MM.1S (cell line): Measurements from ENCODE around the gene TRA2A.

Experiments used
- CTCF ChIP-seq: fragments of 300-600 bp; sonication (generic); IDR thresholded peaks from 2 replicates; pipeline ENCODE4 v1.5.1; 2016; ENCODE audit warnings: antibody characterized with exemption, low read length, mixed read lengths
- EZH2 ChIP-seq: fragments of 300-600 bp; sonication (generic); optimal IDR thresholded peaks from 2 replicates; pipeline ENCODE3; 2017; ENCODE audit warnings: low read depth, mild to moderate bottlenecking, antibody characterized with exemption, low read length, mixed read lengths
- EZH2phosphoT487 ChIP-seq: fragments of 300-600 bp; sonication (generic); IDR thresholded peaks from 2 replicates; pipeline ENCODE4 v1.6.1; 2018; ENCODE audit warnings: antibody characterized with exemption, low read length

DNA sequence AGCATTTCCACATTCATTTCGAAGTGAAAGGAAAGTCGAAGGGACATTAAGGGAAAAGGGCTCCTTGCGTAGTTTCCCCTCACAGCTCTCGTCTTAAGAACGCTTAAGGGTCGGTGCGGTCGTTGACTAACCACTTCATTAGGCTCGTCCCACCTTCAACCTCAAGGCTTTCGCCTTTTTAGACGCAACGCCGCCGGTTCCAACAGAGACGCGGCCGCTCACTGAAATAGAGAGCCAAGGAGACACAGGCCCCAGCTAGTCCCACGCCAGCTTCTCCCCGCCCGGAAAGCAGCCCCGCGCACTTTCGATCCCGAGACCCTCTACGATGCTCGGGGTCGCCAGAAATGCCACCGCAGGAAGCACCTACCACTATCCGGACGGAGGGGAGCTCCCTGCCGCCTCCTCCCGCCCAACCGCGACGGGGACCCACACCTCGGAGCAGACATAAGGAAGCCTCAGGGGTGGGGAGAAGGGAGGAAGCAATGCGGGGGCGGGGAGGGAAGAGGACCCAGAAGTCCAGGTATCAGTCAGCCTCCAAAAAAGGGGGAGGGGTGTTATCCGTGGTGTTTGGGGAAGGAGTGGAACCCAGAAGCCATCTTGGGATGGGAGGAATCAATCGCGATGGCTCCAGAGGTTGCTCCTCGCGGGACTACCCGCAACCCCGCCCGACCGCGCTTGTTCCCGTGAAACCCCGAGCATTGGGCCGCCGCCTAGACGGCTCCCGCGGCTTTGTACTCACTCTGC lies 559 bp downstream of the TRA2A start:
- TF ChIP-seq CTCF (no peak), EZH2 (no peak), EZH2phosphoT487 (no peak)
